ENCODE data around the gene GIPC3.
"Not testable (repeated sequence)": the region's sequence is repeated elsewhere in the genome, so short reads cannot be mapped to it uniquely, and the experiment has no call there.

Gene GIPC3

DNA sequence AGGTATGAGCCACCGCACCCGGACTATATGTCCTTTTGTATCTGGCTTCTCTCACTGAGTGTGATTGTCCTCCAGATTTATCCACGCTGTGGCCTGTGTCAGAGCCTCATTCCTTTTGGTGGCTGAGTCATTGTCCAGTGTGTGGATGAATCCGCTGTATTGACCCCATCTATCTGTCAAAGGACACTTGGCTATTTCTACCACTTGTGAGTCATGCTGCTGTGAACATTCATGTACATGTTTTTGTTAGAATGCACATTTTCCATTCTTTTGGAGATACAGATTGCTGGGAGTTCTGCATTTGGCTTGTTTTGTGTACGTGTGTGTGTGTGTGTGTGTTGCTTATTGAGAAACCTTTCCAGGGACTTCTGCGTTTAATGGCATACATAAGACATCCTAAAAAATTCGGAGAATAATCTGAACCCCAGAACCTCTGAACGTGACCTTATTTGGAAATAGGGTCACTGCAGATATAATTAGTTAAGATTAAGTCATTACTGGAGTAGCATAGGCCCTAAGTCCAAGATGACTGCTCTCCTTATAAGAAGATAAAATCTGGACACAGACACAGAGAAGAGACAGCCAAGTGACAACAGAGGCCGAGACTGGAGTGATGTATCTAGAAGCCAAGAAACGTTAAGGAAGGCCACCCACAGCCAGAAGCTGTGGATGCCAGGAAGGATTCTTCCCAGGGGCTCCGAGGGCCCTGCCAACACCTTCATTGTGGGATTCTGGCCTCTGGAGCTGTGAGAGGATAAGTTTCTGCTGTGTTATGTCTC, 4.9 kb upstream of the GIPC3 start:
- DNase-seq, result no peak
- Mint-ChIP-seq H3K27ac (no peak overlapping the region), H3K4me3 (no peak overlapping the region), H3K4me1 (ENCODE audit: low read depth) (no peaks in the 10 kb centered on the region), H3K9me3 (no peaks in the 10 kb centered on the region), H3K36me3 (ENCODE audit: low read depth) (peaks cover 18% of the 10 kb centered on the region), H3K27me3 (no peaks in the 10 kb centered on the region)

DNA sequence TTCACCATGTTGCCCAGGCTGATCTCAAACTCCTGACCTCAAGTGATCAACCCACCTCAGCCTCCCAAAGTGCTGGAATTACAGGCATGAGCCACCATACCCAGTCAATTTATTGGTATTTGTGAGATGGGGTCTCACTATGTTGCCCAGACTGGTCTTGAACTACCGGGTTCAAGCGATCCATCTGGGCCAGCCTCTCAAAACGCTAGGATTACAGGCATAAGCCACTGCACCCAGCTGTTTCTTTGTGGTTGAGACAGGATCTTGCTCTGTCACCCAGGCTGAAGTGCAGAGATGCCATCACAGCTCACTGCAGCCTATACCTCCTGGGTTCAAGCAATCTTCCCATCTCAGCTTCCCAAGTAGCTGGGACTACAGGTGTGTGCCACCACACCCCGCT, 3.5 kb upstream of the GIPC3 start:
- H3K27ac Mint-ChIP-seq; H3K9me3 Mint-ChIP-seq; H3K36me3 Mint-ChIP-seq (ENCODE audit: low read depth); H3K27me3 Mint-ChIP-seq; DNase-seq; H3K4me3 Mint-ChIP-seq; H3K4me1 Mint-ChIP-seq (ENCODE audit: low read depth): not testable (repeated sequence)

DNA sequence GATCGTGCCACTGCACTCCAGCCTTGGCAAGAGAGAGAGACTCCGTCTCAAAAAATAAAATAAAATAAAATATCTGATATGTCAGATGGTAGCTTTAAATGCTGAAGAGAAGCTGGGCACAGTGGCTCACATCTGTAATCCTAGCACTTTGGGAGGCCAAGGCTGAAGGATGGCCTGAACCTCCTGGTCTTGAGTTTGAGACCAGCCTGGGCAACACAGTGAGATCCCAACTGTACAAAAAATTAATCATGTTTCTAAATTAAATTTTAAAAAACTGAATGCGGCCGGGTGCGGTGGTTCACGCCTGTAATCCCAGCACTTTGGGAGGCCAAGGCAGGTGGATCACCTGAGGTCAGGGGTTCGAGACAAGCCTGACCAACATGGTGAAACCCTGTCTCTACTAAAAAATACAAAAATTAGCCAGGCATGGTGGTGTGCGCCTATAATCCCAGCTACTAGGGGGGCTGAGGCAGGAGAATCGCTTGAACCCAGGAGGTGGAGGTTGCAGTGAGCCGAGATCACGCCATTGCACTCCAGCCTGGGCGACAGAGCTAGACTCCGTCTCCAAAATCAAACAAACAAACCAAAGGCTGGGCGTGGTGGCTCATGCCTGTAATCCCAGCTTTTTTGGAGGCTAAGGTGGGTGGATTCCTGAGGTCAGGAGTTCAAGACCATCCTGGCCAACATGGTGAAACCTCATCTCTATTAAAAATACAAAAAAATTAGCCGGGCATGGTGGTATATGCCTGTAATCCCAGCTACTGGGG, 1.1 kb upstream of the GIPC3 start:
- not testable (repeated sequence) for H3K4me3 Mint-ChIP-seq; H3K9me3 Mint-ChIP-seq; H3K36me3 Mint-ChIP-seq (ENCODE audit: low read depth); H3K27me3 Mint-ChIP-seq; DNase-seq; H3K27ac Mint-ChIP-seq; H3K4me1 Mint-ChIP-seq (ENCODE audit: low read depth)

DNA sequence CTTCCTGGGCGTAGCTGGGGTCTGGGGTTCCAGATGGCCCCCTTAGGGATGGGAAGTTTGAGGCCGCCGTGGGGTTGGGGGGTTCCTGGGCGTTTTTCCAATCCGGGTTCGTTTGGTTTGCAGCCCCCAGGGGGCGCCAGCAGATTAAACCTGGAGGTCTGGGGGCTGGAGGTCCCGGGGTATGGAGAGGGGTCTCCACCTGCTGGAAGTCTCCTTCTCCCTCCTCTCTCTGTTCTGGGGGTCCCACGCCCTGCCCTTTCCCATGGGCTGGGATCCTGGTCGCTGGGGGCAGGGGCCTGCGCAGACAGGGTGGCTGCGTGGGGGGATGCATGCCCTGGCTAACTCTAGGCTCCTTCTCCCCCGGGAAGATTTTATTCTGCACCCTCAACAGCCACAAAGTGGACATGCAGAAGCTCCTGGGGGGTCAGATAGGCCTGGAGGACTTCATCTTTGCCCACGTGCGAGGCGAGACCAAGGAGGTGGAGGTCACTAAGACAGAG, 899 bp downstream of the GIPC3 start:
- H3K9me3 Mint-ChIP-seq, result no peaks in the 10 kb centered on the region
- no peaks in the 10 kb centered on the region for H3K27me3 Mint-ChIP-seq
- peak; percentile 63 for DNase-seq
- no peak overlapping the region for H3K27ac Mint-ChIP-seq
- H3K36me3 Mint-ChIP-seq (ENCODE audit: low read depth), result no peaks in the 10 kb centered on the region
- no peaks in the 10 kb centered on the region for H3K4me1 Mint-ChIP-seq (ENCODE audit: low read depth)
- peak overlapping the region; percentile 38 for H3K4me3 Mint-ChIP-seq

DNA sequence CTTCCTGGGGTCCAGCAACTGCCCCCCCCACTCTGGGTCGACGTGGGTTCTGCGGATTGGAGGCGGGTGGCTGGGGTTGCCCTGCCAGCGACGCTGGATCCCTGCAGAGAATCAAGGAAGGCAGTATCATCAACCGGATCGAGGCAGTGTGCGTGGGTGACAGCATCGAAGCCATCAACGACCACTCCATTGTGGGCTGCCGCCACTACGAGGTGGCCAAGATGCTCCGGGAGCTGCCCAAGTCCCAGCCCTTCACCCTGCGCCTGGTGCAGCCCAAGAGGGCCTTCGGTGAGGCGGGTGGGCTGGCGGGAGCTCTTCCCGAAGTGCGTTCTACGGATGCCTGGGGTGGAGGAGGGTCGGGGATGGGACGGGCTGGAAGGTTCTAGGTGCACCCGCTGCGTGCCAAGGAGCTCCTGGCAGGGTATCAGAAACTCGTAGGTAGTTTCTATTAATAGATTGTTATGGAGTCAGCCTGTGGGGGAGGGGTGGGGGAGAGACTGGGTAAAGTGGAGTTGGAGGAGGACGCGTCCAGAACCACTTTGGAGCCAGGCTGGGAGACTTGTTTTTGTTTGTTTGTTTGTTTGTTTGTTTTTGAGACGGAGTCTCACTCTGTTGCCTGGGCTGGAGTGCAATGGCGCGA, 1.5 kb downstream of the GIPC3 start:
- no peak for DNase-seq
- no peaks in the 10 kb centered on the region for H3K9me3 Mint-ChIP-seq
- no peaks in the 10 kb centered on the region for H3K36me3 Mint-ChIP-seq (ENCODE audit: low read depth)
- H3K27me3 Mint-ChIP-seq, result no peaks in the 10 kb centered on the region
- no peak overlapping the region for H3K4me3 Mint-ChIP-seq
- no peak overlapping the region for H3K27ac Mint-ChIP-seq
- H3K4me1 Mint-ChIP-seq (ENCODE audit: low read depth), result no peaks in the 10 kb centered on the region

DNA sequence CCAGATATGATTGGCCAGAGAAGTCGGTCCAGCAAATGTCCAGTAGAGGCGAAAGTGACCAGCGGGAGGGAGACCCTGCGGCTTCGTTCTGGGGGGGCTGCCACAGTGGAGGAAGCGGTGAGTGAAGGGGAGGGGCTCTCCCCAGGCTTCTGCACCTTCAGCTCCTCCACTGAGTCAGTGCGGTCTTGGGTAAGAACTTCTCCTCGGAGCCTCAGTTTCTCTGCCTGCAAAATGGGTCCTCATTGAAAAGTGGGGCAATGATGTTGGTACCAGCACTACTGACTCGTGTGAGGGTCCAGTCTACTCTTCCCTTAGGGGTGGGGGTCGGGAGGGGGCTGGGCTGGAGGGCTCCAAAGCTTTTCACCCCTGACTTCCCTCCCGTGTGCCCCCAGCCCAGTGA, 4.2 kb downstream of the GIPC3 start:
- no peak overlapping the region for H3K4me3 Mint-ChIP-seq
- H3K4me1 Mint-ChIP-seq (ENCODE audit: low read depth), result no peaks in the 10 kb centered on the region
- H3K27ac Mint-ChIP-seq, result no peak overlapping the region
- H3K9me3 Mint-ChIP-seq, result no peaks in the 10 kb centered on the region
- H3K27me3 Mint-ChIP-seq, result no peaks in the 10 kb centered on the region
- no peak for DNase-seq
- no peaks in the 10 kb centered on the region for H3K36me3 Mint-ChIP-seq (ENCODE audit: low read depth)

DNA sequence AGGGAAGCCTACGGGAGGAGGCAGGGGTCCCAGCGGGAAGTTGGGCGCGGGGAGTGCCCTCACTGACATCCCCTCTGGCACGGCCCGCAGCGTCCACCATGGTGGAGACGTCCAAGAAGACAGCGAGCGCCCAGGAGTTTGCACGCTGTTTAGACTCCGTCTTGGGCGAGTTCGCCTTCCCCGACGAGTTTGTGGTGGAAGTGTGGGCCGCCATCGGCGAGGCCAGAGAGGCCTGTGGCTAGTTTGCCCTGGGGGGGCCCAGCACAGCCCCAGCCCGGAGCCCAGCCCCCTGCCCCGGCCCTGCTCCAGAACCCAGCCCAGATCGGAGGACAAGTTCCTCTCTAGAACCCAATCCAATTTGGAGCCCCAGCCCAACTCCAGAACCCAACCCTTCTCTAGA, 4.7 kb downstream of the GIPC3 start:
- Mint-ChIP-seq H3K9me3 (no peaks in the 10 kb centered on the region), H3K36me3 (ENCODE audit: low read depth) (no peaks in the 10 kb centered on the region), H3K27me3 (no peaks in the 10 kb centered on the region), H3K27ac (no peak overlapping the region), H3K4me3 (no peak overlapping the region), H3K4me1 (ENCODE audit: low read depth) (no peaks in the 10 kb centered on the region)
- DNase-seq, result no peak

DNA sequence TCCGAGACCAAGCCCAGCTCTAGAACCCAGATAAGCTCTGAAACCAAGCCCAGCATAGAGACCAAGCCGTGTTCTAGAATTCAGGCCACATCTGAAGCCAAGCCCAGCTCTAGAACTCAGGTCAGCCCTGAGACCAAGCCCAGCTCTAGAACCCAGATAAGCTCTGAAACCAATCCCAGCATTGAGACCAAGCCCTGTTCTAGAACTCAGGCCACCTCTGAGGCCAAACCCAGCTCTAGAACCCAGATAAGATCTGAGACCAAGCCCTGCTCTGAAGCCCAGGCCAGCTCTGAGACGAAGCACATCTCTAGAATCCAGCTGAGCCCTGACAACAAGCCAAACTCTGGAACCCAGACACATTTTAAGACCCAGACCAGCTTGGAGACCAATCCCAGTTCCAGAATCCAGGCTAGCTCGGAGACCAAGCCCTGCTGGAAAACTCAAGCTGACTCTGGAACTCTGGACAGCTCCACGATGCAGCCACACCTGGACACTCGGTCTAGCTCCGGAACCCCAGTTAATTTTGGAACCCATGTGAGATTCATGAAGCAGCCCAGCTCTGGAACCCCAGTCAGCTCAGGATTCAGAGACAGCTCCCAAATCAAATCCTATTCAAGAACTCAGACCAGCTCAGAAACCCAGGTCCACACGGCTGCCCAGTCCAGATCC, 5.8 kb downstream of the GIPC3 start:
- no peak overlapping the region for H3K27ac Mint-ChIP-seq
- H3K9me3 Mint-ChIP-seq, result no peaks in the 10 kb centered on the region
- DNase-seq, result no peak
- H3K27me3 Mint-ChIP-seq, result no peaks in the 10 kb centered on the region
- H3K36me3 Mint-ChIP-seq (ENCODE audit: low read depth), result no peaks in the 10 kb centered on the region
- H3K4me1 Mint-ChIP-seq (ENCODE audit: low read depth), result no peaks in the 10 kb centered on the region
- H3K4me3 Mint-ChIP-seq, result no peak overlapping the region

DNA sequence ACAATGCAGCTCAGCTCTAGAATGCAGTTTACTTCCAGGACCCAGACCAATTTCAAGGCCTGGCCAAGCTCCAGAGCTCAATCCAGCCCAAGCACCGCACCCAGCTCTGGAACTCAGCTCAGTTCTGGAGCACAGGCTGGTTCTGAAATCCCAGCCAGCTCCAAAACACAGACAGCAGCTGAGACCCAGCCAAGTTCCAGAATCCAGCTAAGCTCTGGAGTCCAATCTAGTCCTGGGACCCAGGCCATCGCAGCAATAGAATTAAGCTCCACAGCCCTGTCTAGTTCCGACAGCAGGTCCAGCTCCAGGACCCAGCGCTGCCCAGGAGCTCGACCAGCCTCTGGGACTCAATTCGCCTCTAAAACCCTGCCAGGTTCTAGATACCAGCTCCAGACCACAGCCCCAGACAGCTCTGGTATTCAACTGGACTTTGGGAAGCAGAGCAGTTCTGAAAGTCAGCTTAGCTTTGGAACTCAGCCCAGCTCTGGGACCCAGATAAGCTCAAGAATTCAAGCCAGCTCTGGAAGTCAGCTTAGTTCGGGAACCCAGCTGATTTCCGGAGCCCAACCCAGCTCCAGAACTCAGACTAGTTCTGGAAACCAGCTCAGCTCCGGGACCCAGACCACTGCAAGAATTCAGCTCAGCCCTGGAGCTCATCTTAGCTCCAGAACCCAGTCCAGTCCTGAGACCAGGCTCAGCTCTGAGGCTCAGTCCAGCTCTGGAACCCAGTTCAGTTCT, 6.8 kb downstream of the GIPC3 start:
- no peaks in the 10 kb centered on the region for H3K36me3 Mint-ChIP-seq (ENCODE audit: low read depth)
- no peaks in the 10 kb centered on the region for H3K27me3 Mint-ChIP-seq
- no peak overlapping the region for H3K27ac Mint-ChIP-seq
- DNase-seq, result no peak
- no peak overlapping the region for H3K4me3 Mint-ChIP-seq
- H3K4me1 Mint-ChIP-seq (ENCODE audit: low read depth), result no peaks in the 10 kb centered on the region
- no peaks in the 10 kb centered on the region for H3K9me3 Mint-ChIP-seq

DNA sequence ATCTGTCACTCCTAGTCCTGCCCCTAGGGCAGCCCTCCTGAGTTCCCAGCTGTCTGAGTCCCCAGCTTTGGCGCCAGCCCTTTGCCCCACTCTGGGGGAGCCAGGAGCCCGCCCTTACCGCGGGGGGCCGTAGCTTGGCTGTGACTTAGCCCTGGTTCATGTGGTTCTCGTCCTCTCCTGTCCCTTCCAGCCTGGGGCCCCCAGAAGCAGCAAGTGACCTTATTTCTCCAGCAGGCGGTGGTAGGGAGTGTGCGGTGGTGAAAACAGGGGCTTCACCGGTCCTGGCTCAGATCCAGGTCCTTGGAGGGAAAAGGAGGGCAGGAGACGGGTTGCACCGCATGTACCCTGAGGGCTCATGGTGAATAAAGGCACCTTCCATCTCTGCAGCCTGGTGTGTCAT, 7.9 kb downstream of the GIPC3 start:
- no peaks in the 10 kb centered on the region for H3K36me3 Mint-ChIP-seq (ENCODE audit: low read depth)
- no peaks in the 10 kb centered on the region for H3K27me3 Mint-ChIP-seq
- no peak for DNase-seq
- no peaks in the 10 kb centered on the region for H3K4me1 Mint-ChIP-seq (ENCODE audit: low read depth)
- no peak overlapping the region for H3K4me3 Mint-ChIP-seq
- H3K27ac Mint-ChIP-seq, result no peak overlapping the region
- H3K9me3 Mint-ChIP-seq, result no peaks in the 10 kb centered on the region

DNA sequence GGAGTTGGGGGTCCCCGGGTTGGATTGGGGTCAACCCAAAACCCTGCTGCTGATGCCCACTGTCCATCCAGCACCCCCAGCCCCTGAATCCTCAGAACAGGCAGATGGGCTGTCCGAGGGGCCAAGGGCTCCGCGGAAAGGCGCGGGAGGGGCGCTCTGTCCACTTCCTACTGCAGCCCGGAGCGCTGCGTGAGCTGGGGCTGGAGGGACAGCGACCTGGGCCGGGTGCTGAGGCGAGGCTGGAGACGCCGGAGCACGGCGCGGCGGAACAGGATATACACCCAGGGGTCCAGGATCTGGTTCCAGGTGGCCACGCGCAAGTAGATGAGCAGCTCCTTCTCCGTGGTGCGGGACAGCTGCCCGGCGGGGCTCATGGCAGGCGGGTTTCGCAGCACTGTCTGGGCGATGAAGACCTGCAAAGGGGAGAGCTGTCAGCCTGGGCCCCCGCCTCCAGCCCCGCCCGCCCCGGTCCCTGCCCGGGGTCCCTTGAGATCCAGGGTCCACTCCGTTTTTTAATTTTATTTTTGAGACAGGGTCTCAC, 10.3 kb downstream of the GIPC3 start:
- H3K27me3 Mint-ChIP-seq, result no peaks in the 10 kb centered on the region
- no peaks in the 10 kb centered on the region for H3K4me1 Mint-ChIP-seq (ENCODE audit: low read depth)
- H3K27ac Mint-ChIP-seq, result no peak overlapping the region
- no peak overlapping the region for H3K4me3 Mint-ChIP-seq
- H3K9me3 Mint-ChIP-seq, result no peaks in the 10 kb centered on the region
- no peak for DNase-seq
- no peaks in the 10 kb centered on the region for H3K36me3 Mint-ChIP-seq (ENCODE audit: low read depth)

DNA sequence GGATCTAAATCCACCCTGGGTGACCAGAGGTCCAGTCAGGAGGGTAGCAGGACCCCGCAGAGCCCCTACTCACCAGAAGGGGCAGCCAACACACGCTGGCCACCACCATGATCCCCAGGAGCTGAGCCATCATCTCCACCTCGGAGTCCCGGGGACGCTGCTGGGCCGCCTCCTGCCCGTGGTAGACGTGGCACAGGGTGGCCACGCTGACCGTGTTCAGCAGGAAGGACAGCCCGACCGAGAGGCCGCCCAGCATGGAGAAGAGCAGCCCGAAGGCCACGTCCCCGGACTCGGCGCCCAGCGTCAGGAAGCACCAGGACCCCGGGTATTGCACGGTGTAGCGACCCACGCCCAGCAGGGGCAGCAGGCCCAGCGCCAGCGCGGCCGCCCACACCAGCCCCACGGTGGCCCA, 14.5 kb downstream of the GIPC3 start:
- Mint-ChIP-seq H3K9me3 (no peaks in the 10 kb centered on the region), H3K4me3 (no peak overlapping the region), H3K27me3 (no peaks in the 10 kb centered on the region), H3K36me3 (ENCODE audit: low read depth) (no peaks in the 10 kb centered on the region), H3K27ac (no peak overlapping the region), H3K4me1 (ENCODE audit: low read depth) (no peaks in the 10 kb centered on the region)
- no peak for DNase-seq

DNA sequence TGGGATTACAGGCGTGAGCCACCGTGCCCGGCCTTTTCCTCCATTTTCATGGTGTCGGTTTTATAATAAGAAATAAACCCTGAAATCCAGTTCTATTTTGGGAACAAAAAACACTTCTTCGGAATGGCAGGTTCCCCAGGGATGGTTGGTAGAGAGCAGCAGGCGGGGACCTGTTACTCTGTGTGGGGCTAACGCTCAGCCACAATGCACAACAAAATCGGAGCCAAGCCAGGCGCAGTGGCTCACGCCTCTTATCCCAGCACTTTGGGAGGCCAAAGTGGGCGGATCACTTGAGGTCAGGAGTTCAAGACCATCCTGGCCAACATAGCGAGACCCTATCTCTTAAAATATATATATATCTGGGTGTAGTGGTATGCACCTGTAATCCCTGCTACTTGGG, 15.7 kb downstream of the GIPC3 start:
- no peaks in the 10 kb centered on the region for H3K27me3 Mint-ChIP-seq
- no peak overlapping the region for H3K4me3 Mint-ChIP-seq
- DNase-seq, result no peak
- H3K36me3 Mint-ChIP-seq (ENCODE audit: low read depth), result no peaks in the 10 kb centered on the region
- no peaks in the 10 kb centered on the region for H3K4me1 Mint-ChIP-seq (ENCODE audit: low read depth)
- H3K27ac Mint-ChIP-seq, result no peak overlapping the region
- no peaks in the 10 kb centered on the region for H3K9me3 Mint-ChIP-seq

Data from activated T-cell treated with anti-CD3 and anti-CD28 coated beads, Interleukin-2, amount 50 U/mL, for 24 hours (primary cell).